K562 (cell line): ENCODE measurements around the gene NOSIP. TPM values are rescaled to one million over a fixed set of nuclear protein-coding genes. Genes with fewer than 3 reads are reported as not detected.

ENCODE experiments used
- ADNP ChIP-seq: fragments of 200-800 bp; sonication (Bioruptor generic); IDR thresholded peaks from 2 replicates; pipeline ENCODE4 v1.6.1; 2016; ENCODE audit warnings: missing genetic modification characterization, missing compliant biosample characterization
- GATAD2B ChIP-seq: fragments of 450-650 bp; IDR thresholded peaks from 2 replicates; pipeline ENCODE4 v1.6.1; 2017; ENCODE audit warnings: mild to moderate bottlenecking, borderline replicate concordance
- KDM1A ChIP-seq, 2 experiments: fragments of 450-650 bp; IDR thresholded peaks; 2 replicates each; pipeline ENCODE4 v1.6.1; 2016; ENCODE audit warnings: mild to moderate bottlenecking in 2 of 2
- MEF2A ChIP-seq: IDR thresholded peaks from 2 replicates; pipeline ENCODE4 v1.6.1; 2011; ENCODE audit warnings: low read depth, mild to moderate bottlenecking, low read length, moderate library complexity; ENCODE audit not compliant: control insufficient read depth
- MEF2D ChIP-seq: conservative IDR thresholded peaks from 2 replicates; pipeline ENCODE4 v1.6.1; 2016; ENCODE audit warnings: low read depth, missing genetic modification characterization, missing compliant biosample characterization
- NFIX ChIP-seq: fragments of 250-450 bp; sonication (Bioruptor Pico); IDR thresholded peaks from 2 replicates; pipeline ENCODE4 v1.4.0; 2020; ENCODE audit warnings: low read depth, mild to moderate bottlenecking, moderate library complexity
- STAG1 ChIP-seq: sonication (generic); formaldehyde crosslinking; IDR thresholded peaks from 2 replicates; pipeline ENCODE4 v1.5.0; 2020; ENCODE audit warnings: missing genetic modification reagents, borderline replicate concordance
- ZBTB8A ChIP-seq: fragments of 450-650 bp; IDR thresholded peaks from 2 replicates; pipeline ENCODE4 v1.6.1; 2018; ENCODE audit warnings: mild to moderate bottlenecking, moderate library complexity; ENCODE audit not compliant: partially characterized antibody
- polyA plus RNA-seq, 8 experiments: library from polyadenylated mRNA; depleted of rRNA in 4 of 8; stranded (reverse) in 5 of 8; unstranded in 3 of 8; fragments of >200 nt; fragmentation: Nextera tagmentation in 2 of 8; fragmentation: Illumina TruSeq in 1 of 8; extraction: Ambion mirVana in 2 of 8; extraction: Trizol in 1 of 8; gene quantifications; 2 replicates each; pipeline versions ENCODE4 v1.2.1 to v1.2.3, GENCODE V29; 2011 to 2014; ENCODE audit warnings: inconsistent platforms in 1 of 8, missing spikeins in 1 of 8
- total RNA-seq, 7 experiments: library from RNA; depleted of rRNA in 6 of 7; stranded (reverse); fragments of >200 nt in 6 of 7; fragmentation: Illumina TruSeq in 2 of 7; extraction: Trizol in 2 of 7; gene quantifications; 2 replicates each; pipeline versions ENCODE4 v1.2.1 to v1.2.3, GENCODE V29; 2011 to 2021; ENCODE audit warnings: low replicate concordance in 1 of 7
- TF ChIP-seq, protein P1 (sequence below): sonication (generic); formaldehyde crosslinking; IDR thresholded peaks from 2 replicates; pipeline ENCODE4 v1.8.0; 2022; ENCODE audit warnings: missing genetic modification reagents, mild to moderate bottlenecking, borderline replicate concordance
- TF ChIP-seq, protein P2 (sequence below), 2 experiments: IDR thresholded peaks; 2 replicates each; pipeline ENCODE4 v1.6.1; 2012; ENCODE audit warnings: improper control_type of control experiment in 2 of 2, low read depth in 2 of 2, low read length in 2 of 2, borderline replicate concordance in 1 of 2
- TF ChIP-seq, protein P3 (sequence below): sonication (generic); formaldehyde crosslinking; IDR thresholded peaks from 2 replicates; pipeline ENCODE4 v1.9.0; 2022; ENCODE audit warnings: mild to moderate bottlenecking, missing genetic modification reagents
- TF ChIP-seq, protein P4 (sequence below): sonication (generic); formaldehyde crosslinking; IDR thresholded peaks from 2 replicates; pipeline ENCODE4 v1.8.1; 2022; ENCODE audit warnings: missing genetic modification reagents

The NOSIP gene
- total and polyA plus RNA-seq, 9 of the 15 experiments (the other 6 are each of a cell fraction or from before 2014, with no cell fraction given), result 14.4 to 153 (median 79.9) TPM

DNA sequence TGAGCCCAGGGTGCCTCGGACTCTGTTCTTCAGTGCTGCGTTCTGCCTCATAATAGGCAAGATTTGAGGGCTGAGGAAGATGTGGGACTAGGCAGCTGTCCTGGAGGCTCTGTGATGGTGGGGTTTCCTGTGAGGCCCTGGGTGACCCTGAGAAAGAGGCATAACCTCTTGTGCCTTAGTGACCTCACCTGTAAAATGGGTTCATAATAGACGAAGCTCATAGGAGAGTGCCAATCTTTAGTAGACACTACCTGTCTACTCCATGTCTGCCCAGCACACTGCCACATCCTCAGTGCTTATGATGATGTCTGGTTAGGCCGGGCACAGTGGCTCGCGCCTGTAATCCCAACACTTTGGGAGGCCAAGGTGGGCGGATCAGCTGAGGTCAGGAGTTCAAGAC lies 36.2 kb upstream of the NOSIP start (continued):
- TF ChIP-seq, protein P1, sequence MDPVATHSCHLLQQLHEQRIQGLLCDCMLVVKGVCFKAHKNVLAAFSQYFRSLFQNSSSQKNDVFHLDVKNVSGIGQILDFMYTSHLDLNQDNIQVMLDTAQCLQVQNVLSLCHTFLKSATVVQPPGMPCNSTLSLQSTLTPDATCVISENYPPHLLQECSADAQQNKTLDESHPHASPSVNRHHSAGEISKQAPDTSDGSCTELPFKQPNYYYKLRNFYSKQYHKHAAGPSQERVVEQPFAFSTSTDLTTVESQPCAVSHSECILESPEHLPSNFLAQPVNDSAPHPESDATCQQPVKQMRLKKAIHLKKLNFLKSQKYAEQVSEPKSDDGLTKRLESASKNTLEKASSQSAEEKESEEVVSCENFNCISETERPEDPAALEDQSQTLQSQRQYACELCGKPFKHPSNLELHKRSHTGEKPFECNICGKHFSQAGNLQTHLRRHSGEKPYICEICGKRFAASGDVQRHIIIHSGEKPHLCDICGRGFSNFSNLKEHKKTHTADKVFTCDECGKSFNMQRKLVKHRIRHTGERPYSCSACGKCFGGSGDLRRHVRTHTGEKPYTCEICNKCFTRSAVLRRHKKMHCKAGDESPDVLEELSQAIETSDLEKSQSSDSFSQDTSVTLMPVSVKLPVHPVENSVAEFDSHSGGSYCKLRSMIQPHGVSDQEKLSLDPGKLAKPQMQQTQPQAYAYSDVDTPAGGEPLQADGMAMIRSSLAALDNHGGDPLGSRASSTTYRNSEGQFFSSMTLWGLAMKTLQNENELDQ (CRISPR knock-in tag), result no peak
- peak in 1 of 2 experiments; percentile 67; a peak in 3 of 4 replicates for TF ChIP-seq KDM1A (IDR thresholded peaks at IDR 0.05)
- peak; percentile 23; the same call in 1 of the 2 replicates for TF ChIP-seq STAG1 (CRISPR knock-in tag)
- TF ChIP-seq, protein P2, sequence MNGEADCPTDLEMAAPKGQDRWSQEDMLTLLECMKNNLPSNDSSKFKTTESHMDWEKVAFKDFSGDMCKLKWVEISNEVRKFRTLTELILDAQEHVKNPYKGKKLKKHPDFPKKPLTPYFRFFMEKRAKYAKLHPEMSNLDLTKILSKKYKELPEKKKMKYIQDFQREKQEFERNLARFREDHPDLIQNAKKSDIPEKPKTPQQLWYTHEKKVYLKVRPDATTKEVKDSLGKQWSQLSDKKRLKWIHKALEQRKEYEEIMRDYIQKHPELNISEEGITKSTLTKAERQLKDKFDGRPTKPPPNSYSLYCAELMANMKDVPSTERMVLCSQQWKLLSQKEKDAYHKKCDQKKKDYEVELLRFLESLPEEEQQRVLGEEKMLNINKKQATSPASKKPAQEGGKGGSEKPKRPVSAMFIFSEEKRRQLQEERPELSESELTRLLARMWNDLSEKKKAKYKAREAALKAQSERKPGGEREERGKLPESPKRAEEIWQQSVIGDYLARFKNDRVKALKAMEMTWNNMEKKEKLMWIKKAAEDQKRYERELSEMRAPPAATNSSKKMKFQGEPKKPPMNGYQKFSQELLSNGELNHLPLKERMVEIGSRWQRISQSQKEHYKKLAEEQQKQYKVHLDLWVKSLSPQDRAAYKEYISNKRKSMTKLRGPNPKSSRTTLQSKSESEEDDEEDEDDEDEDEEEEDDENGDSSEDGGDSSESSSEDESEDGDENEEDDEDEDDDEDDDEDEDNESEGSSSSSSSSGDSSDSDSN (IDR thresholded peaks at IDR 0.05; ENCODE audit: borderline replicate concordance in 1 of 2, low read depth in 2 of 2, low read length in 2 of 2), result no peak
- no peak for TF ChIP-seq ZBTB8A
- TF ChIP-seq MEF2D (tag), result no peak
- peak; percentile 71 for TF ChIP-seq ADNP (tag)
- TF ChIP-seq, protein P3, sequence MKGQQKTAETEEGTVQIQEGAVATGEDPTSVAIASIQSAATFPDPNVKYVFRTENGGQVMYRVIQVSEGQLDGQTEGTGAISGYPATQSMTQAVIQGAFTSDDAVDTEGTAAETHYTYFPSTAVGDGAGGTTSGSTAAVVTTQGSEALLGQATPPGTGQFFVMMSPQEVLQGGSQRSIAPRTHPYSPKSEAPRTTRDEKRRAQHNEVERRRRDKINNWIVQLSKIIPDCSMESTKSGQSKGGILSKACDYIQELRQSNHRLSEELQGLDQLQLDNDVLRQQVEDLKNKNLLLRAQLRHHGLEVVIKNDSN (CRISPR knock-in tag), result no peak
- TF ChIP-seq, protein P4, sequence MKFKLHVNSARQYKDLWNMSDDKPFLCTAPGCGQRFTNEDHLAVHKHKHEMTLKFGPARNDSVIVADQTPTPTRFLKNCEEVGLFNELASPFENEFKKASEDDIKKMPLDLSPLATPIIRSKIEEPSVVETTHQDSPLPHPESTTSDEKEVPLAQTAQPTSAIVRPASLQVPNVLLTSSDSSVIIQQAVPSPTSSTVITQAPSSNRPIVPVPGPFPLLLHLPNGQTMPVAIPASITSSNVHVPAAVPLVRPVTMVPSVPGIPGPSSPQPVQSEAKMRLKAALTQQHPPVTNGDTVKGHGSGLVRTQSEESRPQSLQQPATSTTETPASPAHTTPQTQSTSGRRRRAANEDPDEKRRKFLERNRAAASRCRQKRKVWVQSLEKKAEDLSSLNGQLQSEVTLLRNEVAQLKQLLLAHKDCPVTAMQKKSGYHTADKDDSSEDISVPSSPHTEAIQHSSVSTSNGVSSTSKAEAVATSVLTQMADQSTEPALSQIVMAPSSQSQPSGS (CRISPR knock-in tag), result no peak
- TF ChIP-seq GATAD2B, result no peak
- TF ChIP-seq NFIX (CRISPR knock-in tag), result no peak
- TF ChIP-seq MEF2A, result no peak
